ENCODE results near the gene PPARG.

The PPARG gene

DNA sequence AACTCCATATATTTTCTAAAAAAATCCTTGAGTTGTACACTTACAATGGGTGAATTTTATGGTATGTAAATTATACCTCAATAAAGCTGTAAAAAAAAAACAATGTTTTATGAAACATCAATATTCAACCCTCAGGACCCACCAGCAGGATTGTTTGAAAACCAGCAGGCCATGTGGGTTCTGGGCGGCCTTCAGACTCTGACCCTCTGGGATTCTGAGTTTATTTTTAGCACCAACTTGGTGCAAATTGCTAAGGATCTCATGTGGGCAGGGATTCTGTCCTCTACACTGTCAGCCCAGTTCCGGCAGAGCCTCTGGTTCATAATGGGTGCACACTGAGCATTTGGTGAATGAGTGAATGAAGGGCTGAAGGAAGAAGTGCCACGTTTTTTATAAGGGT, 171.3 kb downstream of the PPARG start:
- Histone ChIP-seq H3K4me1 (ENCODE audit: insufficient read depth, low read length, severe bottlenecking) (no peaks in the 10 kb centered on the region), H3K27me3 (ENCODE audit: insufficient read depth, low read length) (no peaks in the 10 kb centered on the region), H3K9ac (ENCODE audit: low read length) (no peak overlapping the region), H3K27ac (ENCODE audit: low read depth, low read length, poor library complexity, severe bottlenecking) (no peak overlapping the region), H3K9me3 (ENCODE audit: low read length) (no peaks in the 10 kb centered on the region), H3K4me3 (ENCODE audit: low read depth, low read length, poor library complexity, severe bottlenecking) (no peak overlapping the region), H3K4me2 (ENCODE audit: low read length) (no peak overlapping the region), H3K79me2 (ENCODE audit: insufficient read depth, low read length) (no peaks in the 10 kb centered on the region), H3F3A (ENCODE audit: insufficient read depth, low read length) (no peaks in the 10 kb centered on the region), H2AFZ (ENCODE audit: low read length) (no peak overlapping the region), H3K36me3 (ENCODE audit: insufficient read depth, low read length) (no peaks in the 10 kb centered on the region), H4K20me1 (ENCODE audit: insufficient read depth, low read length) (no peaks in the 10 kb centered on the region), H3K9me2 (ENCODE audit: low read depth, low read length) (no peaks in the 10 kb centered on the region)
- no peak for TF ChIP-seq EZH2 (IDR thresholded peaks at IDR 0.05; ENCODE audit: borderline replicate concordance, low read length)
- TF ChIP-seq CTCF (IDR thresholded peaks at IDR 0.05; ENCODE audit: low read length): no peak

DNA sequence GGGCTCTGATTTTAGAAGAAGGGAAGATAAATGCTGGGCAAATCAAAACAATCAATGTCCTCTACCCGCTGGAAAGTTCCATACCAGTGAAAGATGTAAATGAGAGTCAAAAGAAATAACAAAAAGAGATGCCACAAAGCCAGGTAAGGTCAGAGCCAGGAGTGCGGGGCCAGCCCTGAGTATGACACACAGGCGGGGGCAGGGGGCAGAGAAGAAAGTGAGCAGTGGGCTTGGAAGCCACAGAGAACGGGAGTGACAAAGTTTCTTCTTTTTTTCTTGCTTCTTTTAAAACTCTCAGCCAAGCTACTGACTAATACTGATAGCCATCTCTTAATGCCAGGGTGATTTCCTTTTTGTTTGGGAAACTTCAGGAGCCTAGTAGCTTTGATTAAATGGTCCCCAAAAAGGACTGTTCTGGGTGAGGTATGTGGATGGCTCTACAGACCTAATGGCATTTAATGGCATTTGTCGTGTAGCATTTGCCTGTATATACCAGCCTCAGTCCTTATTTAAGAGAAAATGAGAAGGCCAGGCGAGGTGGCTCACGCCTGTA, 172.3 kb downstream of the PPARG start:
- Histone ChIP-seq H3K4me1 (ENCODE audit: insufficient read depth, low read length, severe bottlenecking) (no peaks in the 10 kb centered on the region), H3K79me2 (ENCODE audit: insufficient read depth, low read length) (no peaks in the 10 kb centered on the region), H4K20me1 (ENCODE audit: insufficient read depth, low read length) (no peaks in the 10 kb centered on the region), H3F3A (ENCODE audit: insufficient read depth, low read length) (no peaks in the 10 kb centered on the region), H2AFZ (ENCODE audit: low read length) (no peak overlapping the region), H3K4me3 (ENCODE audit: low read depth, low read length, poor library complexity, severe bottlenecking) (no peak overlapping the region), H3K9me3 (ENCODE audit: low read length) (no peaks in the 10 kb centered on the region), H3K9me2 (ENCODE audit: low read depth, low read length) (no peaks in the 10 kb centered on the region), H3K9ac (ENCODE audit: low read length) (no peak overlapping the region), H3K4me2 (ENCODE audit: low read length) (no peak overlapping the region), H3K27me3 (ENCODE audit: insufficient read depth, low read length) (no peaks in the 10 kb centered on the region), H3K36me3 (ENCODE audit: insufficient read depth, low read length) (no peaks in the 10 kb centered on the region), H3K27ac (ENCODE audit: low read depth, low read length, poor library complexity, severe bottlenecking) (no peak overlapping the region)
- TF ChIP-seq CTCF (IDR thresholded peaks at IDR 0.05; ENCODE audit: low read length): no peak

DNA sequence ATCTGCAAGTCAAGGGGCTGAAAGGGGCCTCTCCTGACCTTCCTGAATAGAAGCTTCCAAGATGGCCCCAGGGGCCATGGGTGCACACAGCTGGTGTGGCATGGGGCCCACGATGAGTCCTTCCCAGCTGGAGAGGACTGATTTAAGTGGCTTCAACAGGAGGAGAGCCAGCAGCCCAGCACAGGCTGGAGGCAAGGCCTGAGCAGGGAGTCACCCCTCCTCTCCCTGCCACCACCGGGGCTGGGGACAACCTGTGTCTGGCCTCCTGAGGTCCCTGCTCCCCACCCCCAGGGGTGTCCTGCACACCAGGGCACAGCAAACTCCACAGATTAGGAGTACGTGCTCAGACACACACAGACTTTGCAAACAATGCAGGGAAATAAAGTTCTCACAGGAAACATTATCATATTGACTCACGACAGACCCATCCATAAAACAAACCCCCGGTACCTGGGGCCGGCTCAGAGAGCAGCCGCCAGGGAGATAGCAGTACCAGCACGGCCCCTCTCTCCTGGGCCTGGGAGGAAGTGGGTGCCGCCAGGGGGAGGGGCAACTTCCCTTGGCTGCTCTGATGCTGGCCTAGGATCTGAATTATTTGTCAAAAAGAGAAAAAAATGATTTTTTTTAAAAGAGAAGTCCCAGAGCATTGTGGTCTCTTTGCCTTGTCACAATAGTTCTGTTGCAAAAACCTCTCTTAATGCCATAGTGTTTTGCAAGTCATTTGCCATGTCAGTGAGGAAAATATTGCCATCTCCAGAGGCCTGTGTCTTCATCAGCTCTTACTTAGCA, 173.5 kb downstream of the PPARG start:
- Histone ChIP-seq H3K4me2 (ENCODE audit: low read length) (no peak overlapping the region), H3K9ac (ENCODE audit: low read length) (no peak overlapping the region)

More for the DNA sequence above, 173.5 kb downstream of the PPARG start:
- Histone ChIP-seq H3K4me3 (ENCODE audit: low read depth, low read length, poor library complexity, severe bottlenecking) (no peak overlapping the region), H3K4me1 (ENCODE audit: insufficient read depth, low read length, severe bottlenecking) (no peaks in the 10 kb centered on the region), H4K20me1 (ENCODE audit: insufficient read depth, low read length) (no peaks in the 10 kb centered on the region), H3K79me2 (ENCODE audit: insufficient read depth, low read length) (no peaks in the 10 kb centered on the region), H3K9me3 (ENCODE audit: low read length) (no peaks in the 10 kb centered on the region), H3K27ac (ENCODE audit: low read depth, low read length, poor library complexity, severe bottlenecking) (no peak overlapping the region), H3F3A (ENCODE audit: insufficient read depth, low read length) (no peaks in the 10 kb centered on the region), H3K27me3 (ENCODE audit: insufficient read depth, low read length) (no peaks in the 10 kb centered on the region), H2AFZ (ENCODE audit: low read length) (no peak overlapping the region), H3K9me2 (ENCODE audit: low read depth, low read length) (no peaks in the 10 kb centered on the region), H3K36me3 (ENCODE audit: insufficient read depth, low read length) (no peaks in the 10 kb centered on the region)
- TF ChIP-seq CTCF (IDR thresholded peaks at IDR 0.05; ENCODE audit: low read length) (no peak), EZH2 (IDR thresholded peaks at IDR 0.05; ENCODE audit: borderline replicate concordance, low read length) (no peak)
